ENCODE data around the gene AP5M1.
"Not testable (repeated sequence)": the region's sequence is repeated elsewhere in the genome, so short reads cannot be mapped to it uniquely, and the experiment has no call there.

The AP5M1 gene

DNA sequence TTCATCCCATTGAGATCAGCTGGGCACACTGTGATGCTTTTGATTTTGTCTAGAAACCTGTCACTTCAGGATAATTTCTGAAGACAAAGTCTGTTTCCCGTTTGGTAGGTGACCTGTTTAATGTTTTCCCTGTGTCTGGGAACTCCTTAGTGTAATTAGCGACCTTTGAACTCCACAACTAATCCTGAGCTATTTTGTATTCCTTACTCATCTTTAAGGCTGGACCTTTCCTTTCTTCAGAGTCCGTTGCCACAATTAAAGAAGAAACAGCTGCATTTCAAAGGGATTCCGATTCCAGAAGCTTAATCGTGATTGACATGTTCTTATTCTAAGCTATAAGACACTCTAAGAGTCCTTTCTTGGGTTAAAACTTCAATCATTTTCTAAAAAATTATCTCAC is 22.0 kb downstream of the AP5M1 start:
- DNase-seq (ENCODE audit: low read depth in 2 of 2): no peak

DNA sequence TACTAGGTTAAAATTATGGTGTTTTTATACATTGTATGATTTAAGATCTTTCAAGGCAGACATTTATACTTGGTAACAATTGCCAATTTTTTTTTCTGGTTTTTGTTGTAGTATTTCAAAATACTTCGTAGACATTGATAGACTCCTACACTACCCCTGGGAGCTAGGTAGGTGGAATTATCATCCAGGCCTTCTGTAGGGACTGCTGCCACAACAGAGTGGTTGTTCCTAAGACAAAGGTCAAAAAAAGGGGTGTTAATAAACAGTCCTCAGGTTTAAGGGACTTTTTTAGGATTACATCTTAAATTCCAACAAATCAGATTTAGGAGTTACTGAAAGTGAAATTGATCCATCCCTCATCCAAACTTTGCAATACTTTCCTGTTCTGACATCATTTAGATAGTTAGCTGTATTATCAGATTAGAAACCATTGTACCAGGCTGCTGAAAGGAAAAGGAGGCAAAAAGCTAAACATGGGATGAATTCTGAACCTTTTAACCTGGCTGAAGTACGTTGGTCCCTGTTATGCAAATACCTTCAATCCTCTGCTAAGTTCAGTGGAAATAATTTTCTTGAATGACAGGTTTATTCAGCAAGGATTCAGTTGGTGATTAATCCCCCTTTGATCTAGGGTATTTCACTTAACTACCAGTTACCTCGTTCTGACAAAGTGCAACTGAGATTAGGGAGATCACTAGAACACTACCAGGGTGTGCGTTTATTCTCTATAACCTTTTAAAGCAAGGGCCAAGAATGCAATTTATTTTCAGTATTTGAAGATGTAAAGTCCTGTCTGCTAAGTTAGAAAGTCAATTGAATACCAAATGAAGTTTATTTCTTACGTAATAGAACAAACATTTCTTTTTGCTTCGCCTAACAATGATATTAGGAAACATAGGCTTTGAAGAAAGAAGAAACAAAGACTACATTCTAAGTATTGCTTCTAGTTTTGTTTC is 23.2 kb downstream of the AP5M1 start:
- DNase-seq (ENCODE audit: low read depth in 2 of 2): no peak

DNA sequence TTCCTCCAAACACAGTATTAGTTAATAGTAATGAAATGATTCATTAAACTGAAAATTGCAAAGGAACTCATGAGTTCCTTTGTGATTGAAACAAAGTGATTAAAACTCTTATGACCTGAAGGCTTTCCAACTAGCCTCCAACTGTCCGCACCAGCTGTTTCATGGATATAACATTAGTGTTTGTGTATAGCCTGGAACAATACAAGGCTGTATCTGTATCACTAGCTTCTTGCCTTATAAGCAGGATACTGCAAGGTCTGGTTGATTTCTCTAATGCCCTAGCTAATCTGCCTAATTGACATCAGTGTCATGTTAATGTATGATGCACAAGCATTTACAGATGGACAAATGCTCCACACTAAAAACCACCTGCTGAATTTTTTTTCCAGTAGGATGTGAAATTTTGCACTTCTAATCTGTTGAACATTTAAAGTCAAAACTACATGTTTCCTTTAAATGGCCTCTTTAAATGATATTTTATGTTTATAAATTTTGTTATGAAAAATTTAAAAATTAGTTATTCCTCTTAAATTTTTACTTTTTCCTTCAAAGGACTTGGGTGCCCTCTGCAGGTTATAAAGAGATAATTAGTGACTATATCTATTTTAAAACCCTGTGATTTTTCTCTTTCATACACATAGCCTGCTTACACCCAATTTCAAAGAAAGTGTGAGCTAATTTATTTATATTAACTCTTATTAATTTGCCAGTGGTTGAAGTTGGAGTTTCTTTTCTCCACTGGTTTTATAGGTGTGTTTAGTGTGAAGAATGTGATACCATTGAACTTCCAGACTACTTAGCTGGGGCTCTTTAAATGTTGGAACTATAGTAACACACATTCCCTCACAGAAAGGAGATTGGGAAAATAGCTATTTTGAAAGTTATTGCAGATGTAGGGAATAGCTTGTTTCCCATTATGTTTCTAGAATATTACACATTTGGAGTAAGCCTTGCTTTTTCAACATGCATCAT is 25.4 kb downstream of the AP5M1 start:
- no peak for DNase-seq (ENCODE audit: low read depth in 2 of 2)

DNA sequence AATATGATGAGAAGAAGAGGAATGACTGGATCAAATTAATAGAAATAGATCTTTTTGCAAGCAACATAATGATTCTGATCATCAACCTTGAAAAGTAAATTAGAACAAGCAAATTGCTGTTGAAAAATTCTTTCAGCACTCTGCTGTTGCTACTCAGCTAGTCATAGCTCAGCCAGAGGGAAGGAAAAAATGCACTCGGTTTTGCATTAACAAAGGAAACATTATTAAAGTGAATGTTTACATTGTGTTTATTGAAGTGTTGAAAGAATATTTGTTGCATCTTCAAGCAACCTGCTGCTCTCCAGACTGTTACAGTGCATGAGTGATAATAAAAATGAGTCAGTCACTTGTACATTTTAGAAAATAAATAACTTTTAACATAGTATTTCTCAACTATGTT is 26.5 kb downstream of the AP5M1 start:
- DNase-seq (ENCODE audit: low read depth in 2 of 2): no peak

DNA sequence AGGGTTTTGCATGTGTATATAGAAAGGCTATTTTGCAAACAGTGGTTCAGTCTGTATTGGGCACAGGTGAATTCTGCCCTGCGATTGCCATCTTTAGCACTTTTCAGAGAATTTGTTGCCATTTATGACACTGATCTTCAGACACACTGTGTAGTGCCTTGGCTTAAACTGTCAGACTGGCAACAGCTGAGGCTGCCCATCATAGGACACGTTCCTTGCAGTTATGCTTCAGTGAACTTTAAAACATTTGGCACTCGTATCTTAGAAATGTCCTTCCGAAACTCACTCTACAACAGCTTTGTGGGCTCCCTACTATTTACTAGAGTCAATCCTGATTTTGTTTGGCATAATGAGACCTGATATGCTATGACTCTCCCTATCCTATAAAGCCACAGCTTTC is 29.1 kb downstream of the AP5M1 start:
- DNase-seq (ENCODE audit: low read depth in 2 of 2): no peak

DNA sequence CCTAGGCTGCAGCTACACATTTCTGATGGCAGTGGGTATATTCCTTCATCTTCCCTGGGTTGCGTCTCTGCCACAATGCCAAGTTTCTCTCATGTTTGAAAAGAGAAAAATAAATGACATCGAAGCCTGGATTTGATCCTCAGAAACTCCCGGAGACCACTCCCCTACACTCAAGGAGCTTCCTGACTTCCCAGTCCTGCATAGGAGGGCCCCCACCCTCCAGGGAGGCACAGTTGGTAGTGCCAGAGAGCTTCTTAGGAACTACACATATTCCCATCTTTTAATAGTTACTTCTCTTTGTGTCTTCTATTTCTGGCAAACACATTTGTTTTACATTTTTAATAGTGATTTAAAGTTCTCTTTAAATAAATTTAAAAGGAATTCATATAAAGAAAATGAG is 30.7 kb downstream of the AP5M1 start:
- no peak for DNase-seq (ENCODE audit: low read depth in 2 of 2)

DNA sequence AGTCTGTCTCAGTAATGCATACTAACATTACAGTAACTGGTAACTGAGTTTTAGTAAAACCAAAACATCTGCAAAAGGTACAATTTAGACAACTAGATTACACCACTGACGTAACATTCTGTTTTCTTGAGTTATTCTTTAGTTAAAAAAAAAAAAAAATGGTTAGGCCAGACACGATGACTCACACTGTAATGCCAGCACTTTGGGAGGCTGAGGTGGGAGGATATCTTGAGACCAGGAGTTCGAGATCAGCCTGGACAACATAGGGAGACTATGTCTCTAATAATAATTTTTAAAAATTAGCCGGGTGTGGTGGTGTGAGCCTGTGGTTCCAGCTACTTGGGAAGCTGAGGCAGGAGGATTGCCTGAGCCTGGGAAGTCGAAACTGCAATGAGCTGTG is 34.1 kb downstream of the AP5M1 start:
- DNase-seq (ENCODE audit: low read depth in 2 of 2): no peak

DNA sequence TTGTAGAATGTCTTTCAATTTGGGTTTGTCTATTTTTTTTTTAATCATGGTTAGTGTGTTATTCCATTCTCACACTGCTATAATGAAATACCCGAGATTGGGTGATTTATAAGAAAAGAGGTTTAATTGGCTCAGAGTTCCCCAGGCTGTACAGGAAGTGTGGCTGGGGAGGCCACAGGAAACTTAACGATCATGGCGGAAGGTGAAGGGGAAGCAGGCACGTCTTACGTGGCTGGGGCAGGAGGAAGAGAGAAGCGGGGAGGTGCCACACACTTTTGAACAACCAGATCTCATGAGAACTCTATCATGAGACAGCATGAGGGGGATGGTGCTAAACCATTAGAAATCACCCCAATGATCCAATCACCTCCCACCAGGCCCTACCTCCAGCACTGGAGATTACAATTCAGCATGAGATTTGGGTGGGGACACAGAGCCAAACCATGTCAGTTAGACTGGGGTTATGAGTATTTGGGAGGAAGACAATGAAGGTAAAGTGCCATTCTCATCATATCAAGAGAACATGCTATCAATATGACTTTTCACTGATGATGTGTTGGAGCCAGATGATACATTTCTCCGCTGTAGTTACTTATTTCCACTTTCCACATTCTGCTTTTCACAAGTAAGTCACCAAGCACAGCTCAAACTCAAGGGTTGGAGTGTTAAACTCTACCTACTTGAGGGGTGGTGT is 45.8 kb downstream of the AP5M1 start:
- DNase-seq (ENCODE audit: low read depth in 2 of 2): no peak

DNA sequence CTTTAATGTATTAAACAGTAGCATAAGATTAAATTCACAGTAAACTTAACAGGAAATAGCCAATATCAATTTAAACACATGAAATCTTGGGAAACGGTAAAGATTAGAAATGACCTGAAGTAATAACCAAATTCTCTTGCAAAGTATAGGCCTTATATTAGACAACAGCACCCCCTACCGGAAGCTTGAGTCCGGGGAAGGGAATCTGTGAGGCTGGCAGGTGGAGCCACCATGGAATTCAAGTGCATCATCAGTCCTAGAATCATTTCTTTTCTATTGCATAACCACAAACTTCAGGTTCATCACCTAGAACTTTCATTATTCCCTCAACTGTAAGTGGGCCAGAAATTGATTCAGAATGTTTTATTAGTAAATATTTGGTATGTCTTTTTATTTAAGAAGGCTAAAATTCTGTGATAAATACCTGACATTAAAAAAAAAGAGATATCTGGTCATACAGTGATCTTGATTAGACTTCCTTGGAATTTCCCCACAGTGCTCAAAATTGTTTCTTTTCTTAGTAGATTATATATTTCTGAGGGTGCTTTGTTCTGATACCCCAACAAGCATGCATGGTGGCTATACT is 48.6 kb downstream of the AP5M1 start:
- peak; percentile 37 to 47 for DNase-seq (ENCODE audit: low read depth in 2 of 2)

DNA sequence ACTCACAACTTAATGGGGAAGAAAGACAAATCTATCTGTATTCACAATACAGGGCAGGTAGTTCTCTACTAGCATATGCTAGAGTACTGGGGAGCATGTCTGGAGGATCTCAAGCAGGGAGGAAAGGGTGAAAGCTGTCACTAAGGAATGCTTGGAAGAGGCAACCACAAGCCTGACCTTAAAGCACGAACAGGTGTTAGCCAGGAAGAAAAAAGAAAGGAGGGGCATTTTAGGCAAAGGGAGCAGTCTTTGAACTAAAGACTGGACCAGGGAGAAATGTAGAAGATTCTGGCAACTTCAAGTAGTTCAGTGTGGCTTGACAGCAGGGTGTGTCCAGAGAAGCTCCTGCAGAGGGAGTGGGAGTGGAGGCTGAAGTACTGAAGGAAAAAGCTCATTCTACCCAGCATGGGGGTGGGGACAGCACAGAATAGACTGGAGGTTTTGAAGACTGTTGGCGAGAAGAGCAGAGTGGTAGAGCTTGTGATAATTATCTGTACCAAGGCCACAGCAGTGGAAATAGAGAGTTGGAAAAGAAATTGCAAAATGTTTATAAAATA is 50.9 kb downstream of the AP5M1 start:
- no peak for DNase-seq (ENCODE audit: low read depth in 2 of 2)

DNA sequence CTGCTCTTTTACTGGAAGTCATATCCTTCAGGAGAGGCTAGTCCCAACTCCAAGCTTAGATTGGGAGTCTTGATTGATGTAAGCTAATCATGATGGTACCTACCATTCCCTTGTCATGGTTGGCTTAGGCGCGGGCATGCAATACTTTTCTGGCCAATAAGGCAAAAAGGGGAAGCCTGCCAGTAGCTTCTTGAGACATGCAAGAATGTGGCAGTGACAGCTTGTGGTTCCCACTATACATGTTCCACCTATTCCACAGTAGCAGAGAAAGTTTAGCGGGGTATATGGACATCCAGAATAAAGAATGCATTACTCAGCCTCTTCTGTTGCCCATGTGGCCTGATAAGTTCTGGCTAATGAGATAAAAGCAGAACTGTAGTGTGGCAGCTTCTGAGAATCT is 55.0 kb downstream of the AP5M1 start:
- DNase-seq (ENCODE audit: low read depth in 2 of 2): no peak

DNA sequence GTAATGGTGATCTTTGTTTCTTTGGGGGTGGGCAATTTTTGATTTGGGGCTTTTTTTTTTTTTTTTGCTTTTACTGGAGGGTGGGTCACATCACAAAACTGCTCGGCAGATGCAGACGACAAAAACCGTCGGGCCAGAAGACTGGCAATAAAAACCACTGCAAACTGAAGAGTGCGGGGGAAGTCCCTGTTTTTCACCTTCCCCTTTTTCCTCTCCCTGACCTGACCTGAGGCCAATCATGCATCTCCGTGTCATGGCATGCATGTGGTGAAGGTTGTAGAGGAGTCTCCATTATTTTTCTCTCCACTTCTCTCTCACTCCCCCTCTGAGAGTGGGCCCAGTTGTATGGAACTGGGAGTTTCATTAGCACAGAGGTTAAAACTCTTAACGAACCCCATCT is 57.5 kb downstream of the AP5M1 start:
- no peak for DNase-seq (ENCODE audit: low read depth in 2 of 2)

DNA sequence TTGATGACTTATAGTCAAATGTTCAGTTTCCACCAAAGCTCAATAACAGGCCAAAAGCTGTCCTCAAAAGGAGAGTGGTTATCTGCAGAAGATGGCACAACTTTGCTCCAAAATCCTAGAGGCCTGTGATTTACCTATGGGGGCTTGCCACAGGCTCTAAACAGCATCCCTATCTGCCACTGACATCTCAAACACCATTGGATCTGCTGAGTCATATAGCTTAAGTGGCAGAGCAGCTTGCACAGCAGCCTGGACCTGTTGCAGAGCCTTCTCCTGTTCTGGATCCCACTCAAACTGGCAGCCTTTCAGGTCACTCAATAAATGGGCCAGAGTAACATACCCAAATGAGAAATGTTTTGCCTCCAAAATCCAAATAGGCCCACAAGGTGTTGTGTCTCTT is 61.1 kb downstream of the AP5M1 start:
- no peak for DNase-seq (ENCODE audit: low read depth in 2 of 2)

DNA sequence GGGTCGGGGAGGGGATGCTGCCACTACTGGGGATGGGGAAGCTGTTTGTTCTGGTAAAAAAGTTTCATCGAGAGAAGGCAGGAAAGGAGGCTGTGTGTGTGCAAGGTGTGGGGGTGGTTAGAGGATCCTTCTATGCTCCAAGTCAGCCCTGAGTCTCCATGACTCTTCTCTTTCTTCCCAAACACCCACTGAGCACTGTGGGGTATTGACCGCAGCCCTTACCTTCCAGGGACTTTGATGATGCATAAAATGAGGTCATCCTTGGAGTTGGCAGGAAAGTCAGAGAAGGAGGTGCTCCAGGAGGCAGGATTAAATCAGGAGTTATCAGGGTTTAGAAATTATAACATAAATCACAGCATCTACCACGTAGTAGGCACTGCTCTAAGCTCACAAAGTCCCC is 63.7 kb downstream of the AP5M1 start:
- DNase-seq (ENCODE audit: low read depth in 2 of 2): not testable (repeated sequence)

DNA sequence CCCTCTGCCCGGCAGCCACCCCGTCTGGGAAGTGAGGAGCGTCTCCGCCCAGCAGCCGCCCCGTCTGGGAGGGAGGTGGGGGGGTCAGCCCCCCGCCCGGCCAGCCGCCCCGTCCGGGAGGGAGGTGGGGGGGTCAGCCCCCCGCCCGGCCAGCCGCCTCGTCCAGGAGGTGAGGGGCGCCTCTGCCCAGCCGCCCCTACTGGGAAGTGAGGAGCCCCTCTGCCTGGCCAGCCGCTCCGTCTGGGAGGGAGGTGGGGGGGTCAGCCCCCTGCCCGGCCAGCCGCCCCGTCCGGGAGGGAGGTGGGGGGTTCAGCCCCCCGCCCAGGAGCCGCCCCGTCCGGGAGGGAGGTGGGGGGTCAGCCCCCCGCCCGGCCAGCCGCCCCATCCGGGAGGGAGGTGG is 65.0 kb downstream of the AP5M1 start:
- not testable (repeated sequence) for DNase-seq (ENCODE audit: low read depth in 2 of 2)

DNA sequence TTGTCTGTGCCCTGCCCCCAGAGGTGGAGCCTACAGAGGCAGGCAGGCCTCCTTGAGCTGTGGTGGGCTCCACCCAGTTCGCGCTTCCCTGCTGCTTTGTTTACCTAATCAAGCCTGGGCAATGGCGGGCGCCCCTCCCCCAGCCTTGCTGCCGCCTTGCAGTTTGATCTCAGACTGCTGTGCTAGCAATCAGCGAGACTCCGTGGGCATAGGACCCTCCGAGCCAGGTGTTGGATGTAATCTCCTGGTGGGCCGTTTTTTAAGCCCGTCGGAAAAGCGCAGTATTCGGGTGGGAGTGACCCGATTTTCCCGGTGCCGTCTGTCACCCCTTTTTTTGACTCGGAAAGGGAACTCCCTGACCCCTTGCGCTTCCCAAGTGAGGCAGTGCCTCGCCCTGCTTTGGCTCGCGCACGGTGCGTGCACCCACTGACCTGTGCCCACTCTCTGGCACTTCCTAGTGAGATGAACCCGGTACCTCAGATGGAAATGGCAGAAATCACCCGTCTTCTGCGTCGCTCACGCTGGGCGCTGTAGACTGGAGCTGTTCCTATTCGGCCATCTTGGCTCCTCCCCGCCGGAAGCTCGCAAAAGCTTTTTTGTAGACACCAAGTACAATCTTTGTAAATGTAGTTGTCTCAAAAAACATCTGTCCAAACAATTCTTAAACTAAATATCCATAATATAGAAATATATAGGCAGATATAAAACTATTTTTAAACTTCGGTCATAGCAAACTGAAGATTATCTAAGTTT is 75.0 kb downstream of the AP5M1 start:
- not testable (repeated sequence) for DNase-seq (ENCODE audit: low read depth in 2 of 2)

DNA sequence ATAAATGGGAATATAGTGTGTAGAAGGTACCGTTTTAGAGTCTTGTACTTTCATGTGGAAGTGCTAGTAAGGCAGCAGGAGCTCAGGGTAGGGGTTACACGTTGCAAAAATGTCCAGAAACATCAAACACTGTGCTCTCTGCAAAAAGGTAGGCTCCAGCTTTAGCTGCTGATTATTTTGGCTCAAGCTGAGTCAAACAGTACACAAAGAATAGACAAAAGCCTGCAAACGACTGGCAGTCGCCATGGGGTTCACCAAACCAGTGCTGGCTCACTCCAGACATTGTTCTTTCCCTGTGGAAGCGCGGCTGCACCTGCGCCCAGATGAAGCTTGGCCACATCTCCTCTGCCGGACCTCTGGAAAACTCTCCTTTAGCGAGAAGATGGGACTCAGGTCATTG is 76.3 kb downstream of the AP5M1 start:
- no peak for DNase-seq (ENCODE audit: low read depth in 2 of 2)

DNA sequence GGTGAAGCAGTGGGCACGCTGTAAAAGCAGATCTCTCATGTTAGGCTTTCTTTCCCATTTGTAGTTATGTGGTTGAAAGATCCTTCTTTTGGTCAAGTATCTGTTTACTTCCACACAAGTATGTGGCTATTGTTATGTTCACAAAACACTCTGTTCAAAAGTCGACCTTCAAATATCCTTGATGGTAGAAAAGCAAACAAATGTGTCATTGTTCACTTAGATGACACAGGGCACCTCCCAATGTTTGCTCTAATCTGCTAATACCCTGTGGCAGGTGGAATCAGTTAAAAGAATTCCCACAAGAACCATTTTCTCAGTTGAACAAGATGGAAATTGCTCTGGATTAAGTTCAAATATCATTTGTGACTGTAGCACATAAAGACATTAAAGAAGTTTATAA is 78.0 kb downstream of the AP5M1 start:
- DNase-seq (ENCODE audit: low read depth in 2 of 2): no peak
